ENCODE data around the gene RFX5. TPM values are rescaled to one million over a fixed set of nuclear protein-coding genes. Genes with fewer than 3 reads are reported as not detected.

The RFX5 gene
- total RNA-seq, 4 donors from 2014 or later: 32.6 to 66.1 (median 44.5) TPM

DNA sequence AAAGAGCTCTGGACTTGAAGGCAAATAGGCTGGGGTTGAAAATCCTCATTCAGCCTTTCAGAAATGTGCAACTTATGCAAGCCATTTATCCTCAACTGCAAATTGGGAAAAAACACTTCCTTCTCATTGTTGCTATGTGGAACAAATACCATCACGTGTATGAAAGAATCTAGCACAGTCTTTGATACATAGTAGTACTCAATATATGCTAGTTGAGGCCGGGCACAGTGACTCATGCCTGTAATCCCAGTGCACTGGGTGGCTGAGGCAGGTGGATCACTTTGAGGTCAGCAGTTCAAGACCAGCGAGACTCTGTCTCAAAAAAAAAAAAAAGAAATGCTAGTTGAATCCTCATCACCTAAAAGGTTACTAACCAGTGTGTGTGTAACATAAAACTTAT lies 28.1 kb downstream of the RFX5 start:
- no peak overlapping the region for H3K4me3 ChIP-seq
- TF ChIP-seq, protein P1, sequence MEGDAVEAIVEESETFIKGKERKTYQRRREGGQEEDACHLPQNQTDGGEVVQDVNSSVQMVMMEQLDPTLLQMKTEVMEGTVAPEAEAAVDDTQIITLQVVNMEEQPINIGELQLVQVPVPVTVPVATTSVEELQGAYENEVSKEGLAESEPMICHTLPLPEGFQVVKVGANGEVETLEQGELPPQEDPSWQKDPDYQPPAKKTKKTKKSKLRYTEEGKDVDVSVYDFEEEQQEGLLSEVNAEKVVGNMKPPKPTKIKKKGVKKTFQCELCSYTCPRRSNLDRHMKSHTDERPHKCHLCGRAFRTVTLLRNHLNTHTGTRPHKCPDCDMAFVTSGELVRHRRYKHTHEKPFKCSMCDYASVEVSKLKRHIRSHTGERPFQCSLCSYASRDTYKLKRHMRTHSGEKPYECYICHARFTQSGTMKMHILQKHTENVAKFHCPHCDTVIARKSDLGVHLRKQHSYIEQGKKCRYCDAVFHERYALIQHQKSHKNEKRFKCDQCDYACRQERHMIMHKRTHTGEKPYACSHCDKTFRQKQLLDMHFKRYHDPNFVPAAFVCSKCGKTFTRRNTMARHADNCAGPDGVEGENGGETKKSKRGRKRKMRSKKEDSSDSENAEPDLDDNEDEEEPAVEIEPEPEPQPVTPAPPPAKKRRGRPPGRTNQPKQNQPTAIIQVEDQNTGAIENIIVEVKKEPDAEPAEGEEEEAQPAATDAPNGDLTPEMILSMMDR (IDR thresholded peaks at IDR 0.05): no peak
- TF ChIP-seq POLR2AphosphoS5 (IDR thresholded peaks at IDR 0.05) (no peak), POLR2A (IDR thresholded peaks at IDR 0.05) (no peak), EP300 (IDR thresholded peaks at IDR 0.05) (no peak)
- H3K27ac ChIP-seq: peak overlapping the region in 1 of 4 donors; percentile 15
- WGBS, 2 donors (ENCODE audit: low coverage in 1 of 2): 39 to 62% methylated on average over 2 to 3 of the region's 3 CpGs
- peaks cover 9 to 76% (median 9%) of the 10 kb centered on the region in 3 donors for H3K4me1 ChIP-seq
- ATAC-seq: no peak
- H3K9me3 ChIP-seq: no peaks in the 10 kb centered on the region
- H3K27me3 ChIP-seq: no peaks in the 10 kb centered on the region
- H3K36me3 ChIP-seq: peaks cover 0 to 95% of the 10 kb centered on the region in 2 donors

DNA sequence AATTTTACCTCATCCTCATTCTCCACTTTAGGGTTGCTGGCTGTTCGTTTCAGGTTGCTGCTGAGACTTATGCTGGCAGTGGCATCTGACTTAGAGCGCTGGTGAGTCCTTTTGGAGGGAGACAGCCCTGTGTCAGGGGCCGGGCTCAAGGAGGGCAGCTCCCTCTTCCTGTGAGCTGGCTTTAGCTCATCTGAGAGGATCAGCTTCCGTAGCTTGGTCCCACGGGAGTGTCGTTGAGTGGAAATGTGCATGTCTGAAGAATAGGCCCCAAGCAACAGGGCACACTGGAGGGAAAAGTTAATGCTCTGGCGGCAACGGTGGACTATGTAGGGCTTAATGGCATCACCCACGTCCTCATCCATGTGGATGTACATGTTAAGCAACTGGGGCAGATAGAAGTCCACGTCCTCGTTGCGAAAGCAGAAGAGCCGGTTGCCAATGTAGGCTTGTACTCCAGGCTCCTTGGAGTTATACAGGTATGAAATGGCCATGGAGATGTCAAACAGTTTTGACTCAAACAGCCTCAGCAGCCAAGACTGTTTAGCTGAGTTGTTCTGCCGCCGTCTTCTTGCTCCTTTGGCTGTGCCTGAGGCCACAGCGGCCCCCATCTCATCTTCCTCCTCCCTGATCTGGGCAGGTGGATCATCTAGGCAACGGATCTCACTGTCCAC lies 31.4 kb downstream of the RFX5 start:
- Histone ChIP-seq H3K4me3 (no peak overlapping the region), H3K36me3 (peaks cover 0 to 94% of the 10 kb centered on the region in 2 donors), H3K9me3 (no peaks in the 10 kb centered on the region), H3K27me3 (no peaks in the 10 kb centered on the region), H3K27ac (peak overlapping the region in 1 of 4 donors; percentile 40), H3K4me1 (peaks cover 21 to 79% (median 26%) of the 10 kb centered on the region in 3 donors)
- 72% methylated on average over 7 of the region's 17 CpGs; no CpG with 5 or more reads in 1 of the 2 donors for WGBS, 2 donors (ENCODE audit: low coverage in 1 of 2)
- ATAC-seq: no peak
- TF ChIP-seq POLR2AphosphoS5 (IDR thresholded peaks at IDR 0.05) (no peak), POLR2A (IDR thresholded peaks at IDR 0.05) (no peak), EP300 (IDR thresholded peaks at IDR 0.05) (no peak)
- TF ChIP-seq, protein P1 (IDR thresholded peaks at IDR 0.05): no peak

DNA sequence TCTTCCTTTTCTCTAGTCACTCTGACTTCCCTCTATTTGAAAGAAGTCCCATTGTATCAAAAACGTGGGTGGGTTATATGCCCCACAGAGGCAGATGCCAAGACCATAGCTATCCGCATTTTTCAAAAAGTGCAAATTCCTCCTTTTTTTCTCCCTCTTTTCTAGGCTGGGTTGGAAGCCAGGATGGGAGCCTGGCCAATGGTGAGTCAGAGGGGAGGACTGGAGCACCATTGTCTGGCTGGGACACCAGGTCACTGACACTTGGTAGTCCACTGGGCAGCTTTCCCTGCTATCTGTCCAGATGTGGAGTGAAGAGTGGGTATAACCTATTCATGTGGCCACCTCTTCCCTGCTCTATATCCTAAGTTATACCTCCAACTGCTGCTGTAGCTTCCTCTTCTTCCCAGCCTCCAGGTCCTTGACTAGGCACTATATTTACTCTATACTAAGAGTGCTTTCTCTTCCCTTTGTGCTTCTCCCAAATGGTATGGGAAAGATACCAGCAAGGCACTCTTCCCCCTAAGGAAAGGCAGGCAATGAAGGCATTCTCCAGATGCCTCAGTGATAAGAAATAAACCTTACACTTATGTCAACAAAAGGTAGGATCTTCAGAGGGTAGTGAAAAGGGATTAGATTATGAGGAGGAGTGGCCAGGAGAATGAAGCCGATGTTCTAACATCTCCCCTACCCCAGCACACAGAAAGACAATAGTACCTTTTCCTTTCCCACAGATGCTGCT lies 32.7 kb downstream of the RFX5 start:
- Histone ChIP-seq H3K9me3 (no peaks in the 10 kb centered on the region), H3K27me3 (no peaks in the 10 kb centered on the region), H3K4me1 (peaks cover 25 to 79% (median 38%) of the 10 kb centered on the region in 3 donors), H3K36me3 (peaks cover 0 to 96% of the 10 kb centered on the region in 2 donors), H3K27ac (peak overlapping the region in 3 of 4 donors; percentile 79 to 84 (median 82)), H3K4me3 (no peak overlapping the region)
- no peak for TF ChIP-seq EP300 (IDR thresholded peaks at IDR 0.05)
- TF ChIP-seq, protein P1 (IDR thresholded peaks at IDR 0.05): no peak
- peak; percentile 77 for TF ChIP-seq POLR2AphosphoS5 (IDR thresholded peaks at IDR 0.05)
- TF ChIP-seq POLR2A (IDR thresholded peaks at IDR 0.05): no peak
- peak; percentile 72 for ATAC-seq
- WGBS, 2 donors (ENCODE audit: low coverage in 1 of 2): 26 to 29% methylated on average over 3 of the region's 3 CpGs

DNA sequence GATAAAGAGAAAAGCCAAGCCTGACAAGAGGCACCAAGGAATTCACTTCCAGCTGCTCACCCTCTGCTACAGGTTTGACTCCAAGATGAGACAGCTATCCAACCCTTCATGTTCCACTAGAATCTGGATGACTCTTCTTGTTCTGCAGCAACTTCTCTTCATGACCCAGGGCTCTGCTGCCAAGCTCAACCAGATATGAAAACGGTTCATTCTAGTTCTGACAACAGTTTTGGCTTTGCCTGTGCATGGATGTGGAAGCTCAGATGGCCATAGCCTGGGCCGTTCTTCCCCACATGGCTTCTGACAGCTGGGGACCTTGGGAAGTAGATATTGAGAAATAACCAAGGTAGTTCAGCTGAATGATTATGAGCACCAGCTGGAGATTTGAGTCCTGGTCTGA lies 33.6 kb downstream of the RFX5 start:
- no peak overlapping the region for H3K4me3 ChIP-seq
- peaks cover 0 to 96% of the 10 kb centered on the region in 2 donors for H3K36me3 ChIP-seq
- ATAC-seq: peak; percentile 31
- no peaks in the 10 kb centered on the region for H3K9me3 ChIP-seq
- peak; percentile 40 for TF ChIP-seq POLR2AphosphoS5 (IDR thresholded peaks at IDR 0.05)
- TF ChIP-seq POLR2A (IDR thresholded peaks at IDR 0.05): no peak
- H3K4me1 ChIP-seq: peaks cover 25 to 79% (median 38%) of the 10 kb centered on the region in 3 donors
- no peaks in the 10 kb centered on the region for H3K27me3 ChIP-seq
- WGBS, 2 donors (ENCODE audit: low coverage in 1 of 2): 50 to 60% methylated on average over 1 to 2 of the region's 2 CpGs
- H3K27ac ChIP-seq: peak overlapping the region in 3 of 4 donors; percentile 79 to 84 (median 82)

DNA sequence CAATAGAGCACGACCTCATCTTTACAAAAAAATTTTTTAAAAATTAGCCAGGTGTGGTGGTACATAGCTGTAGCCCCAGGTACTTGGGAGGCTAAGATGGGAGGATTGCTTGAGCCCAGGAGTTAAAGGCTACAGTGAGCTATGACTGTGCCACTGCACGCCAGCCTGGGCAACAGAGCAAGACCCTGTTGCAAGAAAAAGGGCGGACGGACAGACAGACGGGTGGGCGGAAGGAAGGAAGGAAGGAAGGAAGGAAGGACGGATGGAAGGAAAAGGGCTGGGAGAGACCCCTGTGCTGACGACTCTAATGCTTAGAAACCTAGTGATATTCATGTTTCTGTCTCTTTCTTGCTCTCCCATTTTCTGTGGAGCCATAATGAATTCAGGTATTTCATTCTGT lies 34.2 kb downstream of the RFX5 start:
- Histone ChIP-seq H3K27ac (peak overlapping the region in 3 of 4 donors; percentile 79 to 84 (median 82)), H3K36me3 (peaks cover 0 to 96% of the 10 kb centered on the region in 2 donors), H3K4me3 (no peak overlapping the region), H3K4me1 (peaks cover 25 to 82% (median 38%) of the 10 kb centered on the region in 3 donors), H3K27me3 (no peaks in the 10 kb centered on the region), H3K9me3 (no peaks in the 10 kb centered on the region)
- 82 to 89% methylated on average over 3 to 8 of the region's 8 CpGs for WGBS, 2 donors (ENCODE audit: low coverage in 1 of 2)
- no peak for TF ChIP-seq EP300 (IDR thresholded peaks at IDR 0.05)
- TF ChIP-seq POLR2AphosphoS5 (IDR thresholded peaks at IDR 0.05): no peak
- TF ChIP-seq, protein P1 (IDR thresholded peaks at IDR 0.05): no peak
- no peak for TF ChIP-seq POLR2A (IDR thresholded peaks at IDR 0.05)
- no peak for ATAC-seq

Measured in gastroesophageal sphincter (tissue), 4 donors.